Thyroid gland (tissue), 4 donors: ENCODE measurements around the gene GFOD1.

Source experiments
- POLR2A ChIP-seq, 2 donors: fragments of 450-650 bp; IDR thresholded peaks; one replicate each; pipeline ENCODE4 v1.6.1; 2017; ENCODE audit warnings: antibody characterized with exemption in 2 of 2, mild to moderate bottlenecking in 2 of 2, moderate library complexity in 1 of 2
- TF ChIP-seq, protein P1 (sequence below), 6 experiments: fragments of 200-600 bp in 3 of 6; fragments of 450-650 bp in 3 of 6; sonication (generic) in 3 of 6; IDR thresholded peaks; one replicate each; pipeline ENCODE4 v1.5.1; 2016 to 2019; ENCODE audit warnings: antibody characterized with exemption in 6 of 6, mild to moderate bottlenecking in 2 of 6, inconsistent platforms in 1 of 6, moderate library complexity in 1 of 6

- TF ChIP-seq POLR2A (IDR thresholded peaks at IDR 0.05) = no peak
- TF ChIP-seq, protein P1, sequence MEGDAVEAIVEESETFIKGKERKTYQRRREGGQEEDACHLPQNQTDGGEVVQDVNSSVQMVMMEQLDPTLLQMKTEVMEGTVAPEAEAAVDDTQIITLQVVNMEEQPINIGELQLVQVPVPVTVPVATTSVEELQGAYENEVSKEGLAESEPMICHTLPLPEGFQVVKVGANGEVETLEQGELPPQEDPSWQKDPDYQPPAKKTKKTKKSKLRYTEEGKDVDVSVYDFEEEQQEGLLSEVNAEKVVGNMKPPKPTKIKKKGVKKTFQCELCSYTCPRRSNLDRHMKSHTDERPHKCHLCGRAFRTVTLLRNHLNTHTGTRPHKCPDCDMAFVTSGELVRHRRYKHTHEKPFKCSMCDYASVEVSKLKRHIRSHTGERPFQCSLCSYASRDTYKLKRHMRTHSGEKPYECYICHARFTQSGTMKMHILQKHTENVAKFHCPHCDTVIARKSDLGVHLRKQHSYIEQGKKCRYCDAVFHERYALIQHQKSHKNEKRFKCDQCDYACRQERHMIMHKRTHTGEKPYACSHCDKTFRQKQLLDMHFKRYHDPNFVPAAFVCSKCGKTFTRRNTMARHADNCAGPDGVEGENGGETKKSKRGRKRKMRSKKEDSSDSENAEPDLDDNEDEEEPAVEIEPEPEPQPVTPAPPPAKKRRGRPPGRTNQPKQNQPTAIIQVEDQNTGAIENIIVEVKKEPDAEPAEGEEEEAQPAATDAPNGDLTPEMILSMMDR (IDR thresholded peaks at IDR 0.05) = no peak
Observed at GRCh38 chr6:13355999-13356785, 131.2 kb downstream of the GFOD1 start.
